ENCODE results near the gene SIAH2.

SIAH2 gene

DNA sequence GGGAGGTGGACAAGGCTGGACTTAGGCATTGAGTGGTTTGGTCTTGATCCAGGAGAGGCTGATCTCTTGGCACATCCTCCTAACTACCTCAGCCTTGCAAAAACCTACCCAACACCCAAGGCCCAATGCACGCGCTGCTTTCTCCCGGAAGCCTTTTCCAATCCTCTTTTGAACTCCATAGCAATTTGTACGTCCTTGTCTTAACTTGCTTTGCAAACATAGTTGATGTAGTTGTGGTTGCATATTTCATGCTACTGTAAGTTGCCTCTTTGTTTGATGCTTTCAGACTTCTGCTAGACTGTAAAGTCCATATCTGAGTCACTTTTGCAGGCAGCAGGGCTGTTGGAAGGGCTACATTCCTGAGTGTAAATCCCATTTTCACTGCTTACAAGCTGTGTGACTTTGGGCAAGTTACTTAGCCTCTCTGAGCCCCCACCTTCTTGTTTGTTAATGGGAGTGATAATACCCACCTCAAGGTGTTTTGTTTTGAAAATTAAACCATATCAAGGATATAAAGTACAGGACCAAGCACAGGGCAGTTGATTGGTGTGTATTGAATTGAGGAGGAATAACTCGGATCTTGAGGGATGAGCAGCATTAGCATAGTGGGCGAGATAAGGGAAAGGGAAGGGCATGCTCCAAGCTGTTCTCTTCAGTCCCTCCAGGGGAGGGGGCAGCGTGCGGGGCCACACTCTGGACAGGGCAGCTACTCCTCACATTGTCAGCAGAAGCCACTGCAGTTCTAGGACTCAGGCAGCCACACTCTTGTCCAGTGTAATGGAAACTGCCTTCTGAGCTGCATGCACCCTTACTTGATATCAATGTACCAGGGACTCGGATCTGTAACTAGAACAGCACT lies 28.8 kb downstream of the SIAH2 start:
- H3K4me2 ChIP-seq (ENCODE audit: insufficient read depth, low read length) = no peak overlapping the region
- no peak overlapping the region for H2AFZ ChIP-seq (ENCODE audit: low read depth, low read length)
- no peak for DNase-seq
- no peak for ATAC-seq (ENCODE audit: insufficient read depth, low read depth)
- no peak overlapping the region for H3K4me3 ChIP-seq (ENCODE audit: low read depth in 1 of 2, low read length in 2 of 2)
- H3K4me1 ChIP-seq (ENCODE audit: insufficient read depth, low read length) = peaks cover 7% of the 10 kb centered on the region
- no peaks in the 10 kb centered on the region for H3K9me3 ChIP-seq (ENCODE audit: insufficient read depth, low read length, severe bottlenecking)
- no peaks in the 10 kb centered on the region for H3K27me3 ChIP-seq (ENCODE audit: insufficient read depth, low read length, poor library complexity)
- no peaks in the 10 kb centered on the region for H3K36me3 ChIP-seq (ENCODE audit: insufficient read depth, low read length)
- no peak for TF ChIP-seq EZH2 (IDR thresholded peaks at IDR 0.05; ENCODE audit: borderline replicate concordance, low read depth, low read length, severe bottlenecking)
- TF ChIP-seq, protein P1, sequence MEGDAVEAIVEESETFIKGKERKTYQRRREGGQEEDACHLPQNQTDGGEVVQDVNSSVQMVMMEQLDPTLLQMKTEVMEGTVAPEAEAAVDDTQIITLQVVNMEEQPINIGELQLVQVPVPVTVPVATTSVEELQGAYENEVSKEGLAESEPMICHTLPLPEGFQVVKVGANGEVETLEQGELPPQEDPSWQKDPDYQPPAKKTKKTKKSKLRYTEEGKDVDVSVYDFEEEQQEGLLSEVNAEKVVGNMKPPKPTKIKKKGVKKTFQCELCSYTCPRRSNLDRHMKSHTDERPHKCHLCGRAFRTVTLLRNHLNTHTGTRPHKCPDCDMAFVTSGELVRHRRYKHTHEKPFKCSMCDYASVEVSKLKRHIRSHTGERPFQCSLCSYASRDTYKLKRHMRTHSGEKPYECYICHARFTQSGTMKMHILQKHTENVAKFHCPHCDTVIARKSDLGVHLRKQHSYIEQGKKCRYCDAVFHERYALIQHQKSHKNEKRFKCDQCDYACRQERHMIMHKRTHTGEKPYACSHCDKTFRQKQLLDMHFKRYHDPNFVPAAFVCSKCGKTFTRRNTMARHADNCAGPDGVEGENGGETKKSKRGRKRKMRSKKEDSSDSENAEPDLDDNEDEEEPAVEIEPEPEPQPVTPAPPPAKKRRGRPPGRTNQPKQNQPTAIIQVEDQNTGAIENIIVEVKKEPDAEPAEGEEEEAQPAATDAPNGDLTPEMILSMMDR (IDR thresholded peaks at IDR 0.05; ENCODE audit: borderline replicate concordance, extremely low read depth, low read length, poor library complexity, severe bottlenecking) = no peak
- H3K27ac ChIP-seq (ENCODE audit: low read length) = no peak overlapping the region
- H3K9ac ChIP-seq (ENCODE audit: low read depth, low read length) = no peak overlapping the region
- no peaks in the 10 kb centered on the region for H3K79me2 ChIP-seq (ENCODE audit: insufficient read depth, low read length)
- 0 out of 2 replicates have a peak, but pooled peaks cover 2% of the 10 kb centered on the region for H4K20me1 ChIP-seq (ENCODE audit: insufficient read depth, low read length)

DNA sequence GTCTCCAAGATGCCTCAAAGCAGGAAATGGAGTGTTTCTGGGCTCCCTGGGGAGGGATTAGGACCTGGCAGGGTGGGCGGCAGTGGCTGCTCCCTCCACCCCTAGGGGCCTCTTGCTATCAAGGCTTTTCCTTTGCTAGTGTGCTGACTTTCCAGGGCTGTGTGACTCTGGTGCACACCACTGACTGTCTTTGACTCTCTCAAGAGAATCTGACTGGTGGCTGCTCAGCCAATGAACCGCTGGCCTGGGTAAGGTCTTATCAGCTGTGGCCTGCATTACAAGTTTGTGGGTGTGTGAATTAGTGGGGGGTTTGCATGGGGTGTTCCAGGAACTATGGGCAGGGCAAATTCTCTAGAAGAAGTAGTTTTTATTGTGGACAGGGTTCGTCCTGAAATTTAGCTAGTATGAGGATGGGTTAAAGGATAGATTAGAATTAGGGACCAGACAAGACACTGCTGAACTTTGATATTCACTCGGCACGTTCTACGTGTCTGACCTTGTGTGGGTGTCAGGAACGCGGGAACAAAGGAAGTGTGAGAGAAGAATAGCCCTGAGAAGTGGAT lies 29.5 kb downstream of the SIAH2 start:
- no peak for DNase-seq
- peak; percentile 67 for ATAC-seq (ENCODE audit: insufficient read depth, low read depth)
- Histone ChIP-seq H4K20me1 (ENCODE audit: insufficient read depth, low read length) (0 out of 2 replicates have a peak, but pooled peaks cover 2% of the 10 kb centered on the region), H3K79me2 (ENCODE audit: insufficient read depth, low read length) (no peaks in the 10 kb centered on the region), H3K36me3 (ENCODE audit: insufficient read depth, low read length) (no peaks in the 10 kb centered on the region), H3K27ac (ENCODE audit: low read length) (no peak overlapping the region), H2AFZ (ENCODE audit: low read depth, low read length) (no peak overlapping the region), H3K9ac (ENCODE audit: low read depth, low read length) (no peak overlapping the region), H3K4me2 (ENCODE audit: insufficient read depth, low read length) (no peak overlapping the region), H3K4me1 (ENCODE audit: insufficient read depth, low read length) (peaks cover 7% of the 10 kb centered on the region), H3K9me3 (ENCODE audit: insufficient read depth, low read length, severe bottlenecking) (no peaks in the 10 kb centered on the region), H3K4me3 (ENCODE audit: low read depth in 1 of 2, low read length in 2 of 2) (no peak overlapping the region), H3K27me3 (ENCODE audit: insufficient read depth, low read length, poor library complexity) (no peaks in the 10 kb centered on the region)
- TF ChIP-seq, protein P1 (IDR thresholded peaks at IDR 0.05; ENCODE audit: borderline replicate concordance, extremely low read depth, low read length, poor library complexity, severe bottlenecking) = no peak
- no peak for TF ChIP-seq EZH2 (IDR thresholded peaks at IDR 0.05; ENCODE audit: borderline replicate concordance, low read depth, low read length, severe bottlenecking)

DNA sequence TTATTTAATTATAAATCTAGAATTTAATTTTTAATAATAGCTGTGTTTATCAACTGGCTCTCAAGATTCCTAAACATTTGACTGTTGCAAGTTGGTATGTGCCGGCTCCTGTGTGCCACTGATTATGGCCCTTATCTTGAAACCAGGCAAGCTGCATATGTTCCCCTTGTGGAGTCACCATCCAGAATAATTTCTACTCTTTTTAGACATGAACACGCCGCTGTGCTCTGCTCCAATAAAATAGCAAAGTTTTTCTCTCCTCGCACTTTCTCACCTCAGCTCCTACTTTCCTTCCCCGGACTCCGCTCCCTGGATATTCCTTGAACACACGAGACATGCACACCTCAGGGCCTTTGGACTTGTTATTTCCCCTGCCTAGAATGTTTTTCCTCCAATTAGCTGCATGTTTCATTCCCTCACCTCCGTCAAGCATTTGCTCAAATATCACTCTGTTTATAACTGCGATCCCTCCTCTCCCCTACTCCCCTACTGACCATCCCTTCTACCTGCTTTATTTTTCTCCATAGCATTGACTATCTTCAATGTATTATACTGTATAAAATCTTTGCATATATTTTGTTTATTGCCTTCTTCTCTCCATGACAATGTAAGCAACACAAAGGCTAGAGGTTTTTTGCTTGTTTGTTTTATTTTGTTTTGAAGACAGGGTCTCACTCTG lies 33.1 kb downstream of the SIAH2 start:
- peaks cover 7% of the 10 kb centered on the region for H3K4me1 ChIP-seq (ENCODE audit: insufficient read depth, low read length)

More for the DNA sequence above, 33.1 kb downstream of the SIAH2 start:
- H3K4me2 ChIP-seq (ENCODE audit: insufficient read depth, low read length) = no peak overlapping the region
- H3K79me2 ChIP-seq (ENCODE audit: insufficient read depth, low read length) = no peaks in the 10 kb centered on the region
- no peak overlapping the region for H3K4me3 ChIP-seq (ENCODE audit: low read depth in 1 of 2, low read length in 2 of 2)
- H4K20me1 ChIP-seq (ENCODE audit: insufficient read depth, low read length) = no peaks in the 10 kb centered on the region
- H3K36me3 ChIP-seq (ENCODE audit: insufficient read depth, low read length) = no peaks in the 10 kb centered on the region
- ATAC-seq (ENCODE audit: insufficient read depth, low read depth) (no peak), DNase-seq (no peak)
- no peak overlapping the region for H3K9ac ChIP-seq (ENCODE audit: low read depth, low read length)
- no peaks in the 10 kb centered on the region for H3K9me3 ChIP-seq (ENCODE audit: insufficient read depth, low read length, severe bottlenecking)
- no peak for TF ChIP-seq EZH2 (IDR thresholded peaks at IDR 0.05; ENCODE audit: borderline replicate concordance, low read depth, low read length, severe bottlenecking)
- TF ChIP-seq, protein P1 (IDR thresholded peaks at IDR 0.05; ENCODE audit: borderline replicate concordance, extremely low read depth, low read length, poor library complexity, severe bottlenecking) = no peak
- no peak overlapping the region for H2AFZ ChIP-seq (ENCODE audit: low read depth, low read length)
- no peak overlapping the region for H3K27ac ChIP-seq (ENCODE audit: low read length)
- no peaks in the 10 kb centered on the region for H3K27me3 ChIP-seq (ENCODE audit: insufficient read depth, low read length, poor library complexity)
